Activated T-cell treated with anti-CD3 and anti-CD28 coated beads, Interleukin-2, amount 50 U/mL, for 72 hours (primary cell): ENCODE measurements around the gene ZFYVE28. TPM values are rescaled to one million over a fixed set of nuclear protein-coding genes. Genes with fewer than 3 reads are reported as not detected.
A peak's percentile ranks its signal among the peaks of the same experiment; 100 is the strongest.

ENCODE experiments used
- ATAC-seq, 2 donors: fragments of 150-1000 bp; cut with Tn5 transposase; replicated peaks in 1 of 2; 2 replicates each; pipeline ENCODE4 v1.10.0; 2021; ENCODE audit warnings: moderate library complexity in 2 of 2, mild to moderate bottlenecking in 1 of 2
- DNase-seq, 2 donors: peaks; one replicate each; pipeline ENCODE4 v3.0.0; 2021 to 2022; ENCODE audit warnings: mixed read lengths in 1 of 2
- H3K27ac Mint-ChIP-seq: one replicate; pipeline ENCODE4 v1.8.0; 2022; ENCODE audit warnings: mild to moderate bottlenecking, moderate library complexity, mixed read lengths
- H3K27me3 Mint-ChIP-seq: one replicate; pipeline ENCODE4 v1.8.0; 2022; ENCODE audit warnings: low read depth, mixed read lengths
- H3K36me3 Mint-ChIP-seq, 2 donors: one replicate each; pipeline ENCODE4 v1.8.0; 2022; ENCODE audit warnings: mixed read lengths in 2 of 2, mild to moderate bottlenecking in 1 of 2; ENCODE audit not compliant: insufficient read depth in 2 of 2
- H3K4me1 Mint-ChIP-seq: one replicate; pipeline ENCODE4 v1.8.0; 2022; ENCODE audit warnings: low read depth, mixed read lengths
- H3K4me3 Mint-ChIP-seq, 2 donors: one replicate each; pipeline ENCODE4 v1.8.0; 2022; ENCODE audit warnings: mild to moderate bottlenecking in 2 of 2, mixed read lengths in 2 of 2, moderate library complexity in 2 of 2
- H3K9me3 Mint-ChIP-seq, 2 donors: one replicate each; pipeline ENCODE4 v1.8.0; 2022; ENCODE audit warnings: mixed read lengths in 2 of 2
- total RNA-seq, 2 donors: library from RNA; stranded (reverse); gene quantifications; one replicate each; pipeline ENCODE4 v1.2.3, GENCODE V29; 2022

Gene ZFYVE28
- total RNA-seq, 2 donors from 2014 or later = 14.4 to 24.4 TPM

GRCh38 chr4:2416564-2417225, 1.8 kb downstream of the ZFYVE28 start:
- Mint-ChIP-seq H3K4me1 (peaks cover 55% of the 10 kb centered on the region), H3K9me3 (no peaks in the 10 kb centered on the region), H3K4me3 (peak overlapping the region; percentile 71 to 88), H3K36me3 (peaks cover 0 to 1% of the 10 kb centered on the region in 2 donors), H3K27me3 (peaks cover 47% of the 10 kb centered on the region), H3K27ac (peak overlapping the region; percentile 62)
- no peak for ATAC-seq
- DNase-seq = peak; percentile 29 to 40

- Mint-ChIP-seq H3K36me3 (peaks cover 0 to 1% of the 10 kb centered on the region in 2 donors), H3K9me3 (no peaks in the 10 kb centered on the region), H3K27me3 (peaks cover 41% of the 10 kb centered on the region), H3K4me1 (peaks cover 62% of the 10 kb centered on the region), H3K27ac (peak overlapping the region; percentile 62), H3K4me3 (peak overlapping the region; percentile 71 to 88)
- DNase-seq (no peak), ATAC-seq (no peak)
These were observed 2.4 kb downstream of the ZFYVE28 start for GRCh38 chr4:2415881-2416563.

- H3K4me1 Mint-ChIP-seq = peaks cover 69% of the 10 kb centered on the region
These were observed 3.2 kb downstream of the ZFYVE28 start for GRCh38 chr4:2415213-2415612.

DNA sequence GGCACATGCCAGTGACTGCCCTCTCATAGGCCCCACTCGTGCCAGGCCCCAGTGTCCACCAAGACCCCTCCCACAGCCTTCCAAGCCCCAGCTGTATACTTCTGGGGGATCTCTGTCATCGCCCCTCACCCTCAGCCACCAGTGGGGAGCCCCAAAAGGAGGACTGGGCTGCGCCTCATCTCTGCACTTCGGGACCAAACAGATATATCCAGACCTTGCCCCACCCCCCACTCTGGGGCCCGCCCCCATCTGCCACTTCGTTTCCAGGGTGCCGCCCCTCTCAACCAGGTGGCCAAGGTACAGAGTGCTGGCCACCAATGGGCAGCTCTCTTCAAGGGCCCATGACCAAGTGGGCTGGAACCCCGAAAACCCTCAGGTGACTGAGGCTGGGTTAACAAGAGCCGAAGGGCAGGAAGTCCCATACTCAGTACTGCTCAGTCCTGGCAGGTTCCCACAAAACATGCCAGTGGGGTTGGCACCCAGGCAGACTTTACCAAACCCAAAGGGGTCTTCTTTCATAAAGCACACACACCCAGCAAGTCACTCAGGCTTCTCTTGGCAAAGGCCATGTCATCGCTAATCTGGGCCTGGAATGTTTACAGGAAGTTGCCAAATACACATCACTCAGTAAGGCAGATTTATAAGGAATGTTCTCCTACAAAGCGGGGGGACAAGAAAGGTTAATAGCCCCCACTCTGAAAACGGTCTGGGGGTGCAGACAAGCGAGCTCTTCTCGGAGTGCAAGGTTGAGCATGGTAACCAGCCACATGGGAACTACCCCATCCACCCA, 4.4 kb downstream of the ZFYVE28 start:
- H3K4me3 Mint-ChIP-seq = peak overlapping the region; percentile 68 to 77
- ATAC-seq = no peak
- H3K36me3 Mint-ChIP-seq = peaks cover 0 to 1% of the 10 kb centered on the region in 2 donors
- H3K9me3 Mint-ChIP-seq = no peaks in the 10 kb centered on the region
- DNase-seq = peak; percentile 23 to 59
- H3K27ac Mint-ChIP-seq = peak overlapping the region; percentile 89
- H3K27me3 Mint-ChIP-seq = peaks cover 21% of the 10 kb centered on the region
- peaks cover 69% of the 10 kb centered on the region for H3K4me1 Mint-ChIP-seq

More at GRCh38 chr4:2415213-2415612, 3.2 kb downstream of the ZFYVE28 start:
- Mint-ChIP-seq H3K9me3 (no peaks in the 10 kb centered on the region), H3K36me3 (peaks cover 0 to 1% of the 10 kb centered on the region in 2 donors), H3K27me3 (peaks cover 33% of the 10 kb centered on the region), H3K27ac (no peak overlapping the region), H3K4me3 (peak overlapping the region in 1 of 2 donors; percentile 88)
- ATAC-seq (no peak), DNase-seq (no peak)

DNA sequence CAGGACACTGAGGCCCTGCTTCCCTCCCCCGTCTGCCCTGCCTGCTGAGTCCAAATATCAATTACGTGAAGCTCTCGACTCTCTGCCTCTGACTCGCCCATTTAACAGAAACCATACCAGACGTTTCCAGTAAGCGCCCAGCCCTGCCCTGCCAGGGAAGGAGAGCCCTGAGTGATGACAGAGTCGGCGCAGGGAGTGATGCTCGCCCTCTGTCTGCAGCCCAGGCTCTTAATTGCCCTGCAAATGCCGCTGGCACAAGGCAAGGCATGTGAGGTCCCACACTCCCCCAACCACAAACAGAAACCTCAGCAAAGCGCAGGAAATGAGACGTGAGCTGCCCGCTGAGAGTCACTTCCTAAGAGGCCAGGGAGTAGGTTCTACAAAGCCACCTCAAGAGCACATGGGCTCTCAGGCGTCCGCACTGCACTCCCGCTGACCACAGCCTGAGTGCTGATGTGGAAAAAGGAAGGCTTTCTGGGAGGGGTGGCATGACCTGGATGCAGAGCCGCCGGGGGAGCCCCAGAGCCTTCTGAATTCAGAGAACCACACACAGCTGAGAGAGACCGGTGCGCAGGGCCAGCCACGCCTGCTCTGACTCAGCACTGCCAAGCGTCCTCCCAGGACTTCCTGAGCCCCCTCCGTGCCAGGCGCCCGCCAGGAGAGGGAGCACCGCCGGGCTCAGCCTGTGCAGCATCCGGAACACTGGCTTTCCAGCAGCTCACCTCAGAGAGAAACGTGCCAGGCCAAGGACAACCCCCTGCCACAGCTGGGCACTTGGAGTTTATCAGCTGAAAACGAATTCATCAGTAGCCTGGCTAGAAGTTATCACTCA, 5.3 kb downstream of the ZFYVE28 start:
- Mint-ChIP-seq H3K9me3 (no peaks in the 10 kb centered on the region), H3K27me3 (peaks cover 19% of the 10 kb centered on the region), H3K4me1 (peaks cover 73% of the 10 kb centered on the region), H3K27ac (peak overlapping the region; percentile 89), H3K36me3 (peaks cover 0 to 1% of the 10 kb centered on the region in 2 donors), H3K4me3 (peak overlapping the region; percentile 68 to 77)
- DNase-seq (peak; percentile 89 to 94), ATAC-seq (peak; percentile 83 to 89)

DNA sequence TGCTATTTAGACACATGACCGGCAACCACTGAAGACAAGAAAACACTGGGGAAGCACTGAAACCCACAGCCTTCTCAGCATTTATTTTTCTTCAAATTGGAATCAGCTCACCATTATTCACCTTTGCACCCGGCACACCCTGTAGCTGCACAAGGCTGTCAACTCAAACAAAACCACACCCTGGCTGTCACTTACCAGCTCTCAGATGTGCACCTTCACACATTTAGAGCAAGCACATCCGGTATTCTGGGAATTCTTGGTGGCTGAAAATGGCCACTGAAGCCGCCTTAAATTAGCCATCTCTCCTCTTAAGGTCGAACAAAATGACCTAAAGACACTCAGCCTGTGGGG, 5.9 kb downstream of the ZFYVE28 start:
- peaks cover 0 to 1% of the 10 kb centered on the region in 2 donors for H3K36me3 Mint-ChIP-seq
- peaks cover 14% of the 10 kb centered on the region for H3K27me3 Mint-ChIP-seq
- peak overlapping the region; percentile 89 for H3K27ac Mint-ChIP-seq
- H3K9me3 Mint-ChIP-seq = no peaks in the 10 kb centered on the region
- ATAC-seq (peak; percentile 61 to 62), DNase-seq (peak; percentile 72 to 78)
- H3K4me3 Mint-ChIP-seq = peak overlapping the region; percentile 68 to 77
- H3K4me1 Mint-ChIP-seq = peaks cover 75% of the 10 kb centered on the region

GRCh38 chr4:2411786-2412510, 6.5 kb downstream of the ZFYVE28 start:
- Mint-ChIP-seq H3K27me3 (peaks cover 14% of the 10 kb centered on the region), H3K27ac (peak overlapping the region; percentile 89), H3K9me3 (no peaks in the 10 kb centered on the region), H3K36me3 (peaks cover 0 to 1% of the 10 kb centered on the region in 2 donors), H3K4me3 (peak overlapping the region; percentile 68 to 77), H3K4me1 (peaks cover 78% of the 10 kb centered on the region)
- ATAC-seq (peak in 1 of 2 donors; percentile 22), DNase-seq (peak; percentile 44 to 51)

DNA sequence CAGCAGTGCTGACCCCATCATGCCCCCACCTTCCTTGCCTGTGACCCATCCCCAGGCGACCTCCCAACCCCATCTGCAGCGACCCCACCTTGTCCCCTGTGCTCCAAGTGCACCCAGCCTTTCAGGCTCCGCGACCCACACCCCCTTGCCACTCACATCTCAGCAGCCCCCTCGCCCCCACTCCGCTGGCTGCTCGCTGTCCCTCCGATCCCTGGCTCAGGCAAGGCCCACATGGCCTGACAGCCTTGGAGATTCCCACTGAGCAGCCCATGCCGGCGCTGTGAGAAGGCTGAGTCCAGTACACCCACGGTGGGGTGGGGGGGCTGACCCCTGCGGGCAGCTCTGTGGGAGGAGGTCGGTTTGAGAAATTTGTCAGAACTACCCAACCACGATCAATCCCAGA, 9.1 kb downstream of the ZFYVE28 start:
- DNase-seq (no peak), ATAC-seq (no peak)
- Mint-ChIP-seq H3K27me3 (no peaks in the 10 kb centered on the region), H3K9me3 (no peaks in the 10 kb centered on the region), H3K4me1 (peaks cover 68% of the 10 kb centered on the region), H3K4me3 (no peak overlapping the region), H3K36me3 (no peaks in the 10 kb centered on the region), H3K27ac (no peak overlapping the region)

DNA sequence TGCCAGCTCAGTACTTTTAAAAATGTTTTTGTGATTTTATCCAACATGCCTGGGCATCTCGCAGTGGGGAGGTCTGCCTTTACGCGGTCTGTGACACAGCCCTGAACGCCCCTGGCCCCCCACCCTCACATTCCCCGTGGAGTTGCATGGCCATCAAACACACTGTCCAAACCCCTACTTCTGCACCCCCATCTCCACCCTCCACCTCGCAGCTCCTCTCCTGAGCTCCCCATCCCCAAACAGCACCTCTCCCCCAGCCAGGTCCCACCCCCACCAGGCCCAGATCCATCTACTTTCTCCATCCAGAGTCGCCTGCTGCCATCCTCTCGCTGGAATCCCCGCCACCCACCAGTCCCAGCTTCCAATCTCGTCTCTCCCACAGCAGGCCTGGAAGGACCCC, 9.5 kb downstream of the ZFYVE28 start:
- Mint-ChIP-seq H3K27ac (no peak overlapping the region), H3K36me3 (no peaks in the 10 kb centered on the region), H3K4me3 (no peak overlapping the region), H3K4me1 (peaks cover 64% of the 10 kb centered on the region), H3K27me3 (no peaks in the 10 kb centered on the region), H3K9me3 (no peaks in the 10 kb centered on the region)
- no peak for ATAC-seq
- DNase-seq = no peak

DNA sequence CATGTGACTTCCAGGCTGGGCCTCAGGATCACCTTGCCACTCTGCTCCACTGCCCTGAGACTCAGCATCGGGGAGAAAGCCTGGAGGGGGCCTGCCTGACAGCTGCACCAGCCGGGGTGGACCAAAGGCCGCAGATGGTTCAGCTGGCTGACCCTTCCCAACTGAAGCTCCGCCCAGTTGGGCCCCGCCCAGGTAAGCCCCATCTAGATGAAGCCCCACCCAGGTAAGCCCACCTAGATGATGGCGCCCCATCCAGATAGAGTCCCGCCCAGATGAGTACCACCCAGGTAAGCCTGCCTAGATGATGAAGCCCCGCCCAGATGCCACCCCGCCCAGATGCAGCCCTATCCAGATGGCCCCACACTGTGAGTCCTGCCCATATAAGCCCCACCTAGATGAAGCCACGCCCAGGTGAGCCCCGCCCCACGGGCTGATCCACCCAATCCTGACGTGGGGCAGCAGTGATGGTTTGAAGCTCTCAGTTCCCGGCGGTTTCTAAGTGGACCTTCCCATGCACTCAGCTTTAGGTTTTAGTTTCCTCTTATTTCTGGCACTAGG, 10.0 kb downstream of the ZFYVE28 start:
- ATAC-seq = no peak
- Mint-ChIP-seq H3K4me3 (no peak overlapping the region), H3K27me3 (no peaks in the 10 kb centered on the region), H3K9me3 (no peaks in the 10 kb centered on the region), H3K27ac (no peak overlapping the region), H3K4me1 (peaks cover 59% of the 10 kb centered on the region), H3K36me3 (no peaks in the 10 kb centered on the region)
- DNase-seq = peak; percentile 46 to 52

DNA sequence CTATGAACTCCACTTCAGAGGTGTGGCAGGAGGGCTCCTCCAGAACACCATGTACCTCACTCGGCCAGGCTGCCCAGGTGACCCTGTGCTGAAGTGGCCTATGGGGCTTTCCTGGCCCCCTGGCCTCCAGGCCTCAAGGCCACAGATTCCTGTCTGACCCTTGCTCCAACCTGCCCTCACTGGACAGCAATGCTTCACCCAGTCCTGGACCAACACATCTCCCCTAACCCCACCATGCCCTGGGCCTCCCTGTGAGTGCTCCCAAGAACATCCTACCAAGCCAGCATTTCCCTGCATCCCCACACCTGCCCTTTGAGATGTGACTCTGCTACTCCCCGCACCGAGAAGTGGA, 10.5 kb downstream of the ZFYVE28 start:
- Mint-ChIP-seq H3K36me3 (no peaks in the 10 kb centered on the region), H3K4me3 (no peak overlapping the region), H3K27ac (no peak overlapping the region), H3K9me3 (no peaks in the 10 kb centered on the region), H3K4me1 (peaks cover 54% of the 10 kb centered on the region), H3K27me3 (no peaks in the 10 kb centered on the region)
- ATAC-seq (no peak), DNase-seq (no peak)

GRCh38 chr4:2406920-2407319, 11.5 kb downstream of the ZFYVE28 start:
- no peaks in the 10 kb centered on the region for H3K9me3 Mint-ChIP-seq
- H3K27ac Mint-ChIP-seq = no peak overlapping the region
- peaks cover 49% of the 10 kb centered on the region for H3K4me1 Mint-ChIP-seq
- H3K27me3 Mint-ChIP-seq = no peaks in the 10 kb centered on the region
- H3K36me3 Mint-ChIP-seq = no peaks in the 10 kb centered on the region
- no peak overlapping the region for H3K4me3 Mint-ChIP-seq
- DNase-seq = no peak
- ATAC-seq = no peak
